ENCODE results near the gene CAVIN2.

Gene CAVIN2

GRCh38 chr2:191845248-191845715, 1.6 kb downstream of the CAVIN2 start:
- Histone ChIP-seq H3K27me3 (replicated peaks; ENCODE audit: control insufficient read depth, insufficient read depth, low read length) (peaks cover 4% of the 10 kb centered on the region), H3K4me3 (replicated peaks; ENCODE audit: low read depth, low read length) (no peak overlapping the region), H3K36me3 (ENCODE audit: control insufficient read depth, insufficient read depth, low read length) (no peaks in the 10 kb centered on the region)
- no peak for DNase-seq (ENCODE audit: extremely low read depth, insufficient read length)
- TF ChIP-seq CTCF (IDR thresholded peaks at IDR 0.05; ENCODE audit: insufficient read depth, low read length, poor library complexity, severe bottlenecking) = no peak

GRCh38 chr2:191844706-191845105, 2.2 kb downstream of the CAVIN2 start:
- H3K4me3 ChIP-seq (replicated peaks; ENCODE audit: low read depth, low read length) = no peak overlapping the region
- H3K27me3 ChIP-seq (replicated peaks; ENCODE audit: control insufficient read depth, insufficient read depth, low read length) = peaks cover 4% of the 10 kb centered on the region
- no peak for TF ChIP-seq CTCF (IDR thresholded peaks at IDR 0.05; ENCODE audit: insufficient read depth, low read length, poor library complexity, severe bottlenecking)
- H3K36me3 ChIP-seq (ENCODE audit: control insufficient read depth, insufficient read depth, low read length) = no peaks in the 10 kb centered on the region
- DNase-seq (ENCODE audit: extremely low read depth, insufficient read length) = no peak

- no peak for DNase-seq (ENCODE audit: extremely low read depth, insufficient read length)
- TF ChIP-seq CTCF (IDR thresholded peaks at IDR 0.05; ENCODE audit: insufficient read depth, low read length, poor library complexity, severe bottlenecking) = no peak
- Histone ChIP-seq H3K27me3 (replicated peaks; ENCODE audit: control insufficient read depth, insufficient read depth, low read length) (no peaks in the 10 kb centered on the region; the same call in 1 of the 2 replicates), H3K4me3 (replicated peaks; ENCODE audit: low read depth, low read length) (no peak overlapping the region), H3K36me3 (ENCODE audit: control insufficient read depth, insufficient read depth, low read length) (no peaks in the 10 kb centered on the region)
Observed at GRCh38 chr2:191840921-191841320, 6.0 kb downstream of the CAVIN2 start.

- DNase-seq (ENCODE audit: extremely low read depth, insufficient read length) = no peak
- Histone ChIP-seq H3K36me3 (ENCODE audit: control insufficient read depth, insufficient read depth, low read length) (no peaks in the 10 kb centered on the region), H3K4me3 (replicated peaks; ENCODE audit: low read depth, low read length) (no peak overlapping the region), H3K27me3 (replicated peaks; ENCODE audit: control insufficient read depth, insufficient read depth, low read length) (no peaks in the 10 kb centered on the region; the same call in 1 of the 2 replicates)
- no peak for TF ChIP-seq CTCF (IDR thresholded peaks at IDR 0.05; ENCODE audit: insufficient read depth, low read length, poor library complexity, severe bottlenecking)
Observed at GRCh38 chr2:191839918-191840804, 6.7 kb downstream of the CAVIN2 start.

- Histone ChIP-seq H3K27me3 (replicated peaks; ENCODE audit: control insufficient read depth, insufficient read depth, low read length) (no peaks in the 10 kb centered on the region; the same call in 1 of the 2 replicates), H3K4me3 (replicated peaks; ENCODE audit: low read depth, low read length) (no peak overlapping the region), H3K36me3 (ENCODE audit: control insufficient read depth, insufficient read depth, low read length) (no peaks in the 10 kb centered on the region)
- TF ChIP-seq CTCF (IDR thresholded peaks at IDR 0.05; ENCODE audit: insufficient read depth, low read length, poor library complexity, severe bottlenecking) = no peak
- no peak for DNase-seq (ENCODE audit: extremely low read depth, insufficient read length)
Observed at GRCh38 chr2:191838526-191838925, 8.4 kb downstream of the CAVIN2 start.
